Measurements from ENCODE around the gene LTBP1. TPM values are rescaled to one million over a fixed set of nuclear protein-coding genes. Genes with fewer than 3 reads are reported as not detected.

LTBP1 gene
- total and polyA plus RNA-seq, 2 of the 13 experiments (the other 11 are each of a cell fraction or from before 2014, with no cell fraction given) = 0.12 to 0.22 TPM

DNA sequence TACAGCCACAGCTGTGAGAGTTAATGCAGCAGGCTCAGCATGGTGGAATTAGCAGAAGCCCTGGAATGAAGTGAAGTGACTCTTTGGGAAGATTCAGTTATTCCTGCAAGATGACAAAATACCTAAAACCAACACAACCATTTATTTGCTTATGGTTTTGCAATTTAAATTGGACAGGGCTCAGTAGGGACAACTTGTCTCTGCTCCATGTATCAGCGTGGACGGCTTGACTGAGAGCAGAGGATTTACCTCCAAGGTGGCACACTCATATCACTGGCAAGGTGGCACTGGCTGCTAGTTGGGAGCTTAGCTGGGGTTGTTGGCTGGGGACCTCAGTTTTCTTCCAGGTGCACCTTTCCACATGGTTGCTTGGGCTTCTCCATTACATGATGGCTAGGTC lies 58.3 kb downstream of the LTBP1 start (continued):
- TF ChIP-seq, protein P1, sequence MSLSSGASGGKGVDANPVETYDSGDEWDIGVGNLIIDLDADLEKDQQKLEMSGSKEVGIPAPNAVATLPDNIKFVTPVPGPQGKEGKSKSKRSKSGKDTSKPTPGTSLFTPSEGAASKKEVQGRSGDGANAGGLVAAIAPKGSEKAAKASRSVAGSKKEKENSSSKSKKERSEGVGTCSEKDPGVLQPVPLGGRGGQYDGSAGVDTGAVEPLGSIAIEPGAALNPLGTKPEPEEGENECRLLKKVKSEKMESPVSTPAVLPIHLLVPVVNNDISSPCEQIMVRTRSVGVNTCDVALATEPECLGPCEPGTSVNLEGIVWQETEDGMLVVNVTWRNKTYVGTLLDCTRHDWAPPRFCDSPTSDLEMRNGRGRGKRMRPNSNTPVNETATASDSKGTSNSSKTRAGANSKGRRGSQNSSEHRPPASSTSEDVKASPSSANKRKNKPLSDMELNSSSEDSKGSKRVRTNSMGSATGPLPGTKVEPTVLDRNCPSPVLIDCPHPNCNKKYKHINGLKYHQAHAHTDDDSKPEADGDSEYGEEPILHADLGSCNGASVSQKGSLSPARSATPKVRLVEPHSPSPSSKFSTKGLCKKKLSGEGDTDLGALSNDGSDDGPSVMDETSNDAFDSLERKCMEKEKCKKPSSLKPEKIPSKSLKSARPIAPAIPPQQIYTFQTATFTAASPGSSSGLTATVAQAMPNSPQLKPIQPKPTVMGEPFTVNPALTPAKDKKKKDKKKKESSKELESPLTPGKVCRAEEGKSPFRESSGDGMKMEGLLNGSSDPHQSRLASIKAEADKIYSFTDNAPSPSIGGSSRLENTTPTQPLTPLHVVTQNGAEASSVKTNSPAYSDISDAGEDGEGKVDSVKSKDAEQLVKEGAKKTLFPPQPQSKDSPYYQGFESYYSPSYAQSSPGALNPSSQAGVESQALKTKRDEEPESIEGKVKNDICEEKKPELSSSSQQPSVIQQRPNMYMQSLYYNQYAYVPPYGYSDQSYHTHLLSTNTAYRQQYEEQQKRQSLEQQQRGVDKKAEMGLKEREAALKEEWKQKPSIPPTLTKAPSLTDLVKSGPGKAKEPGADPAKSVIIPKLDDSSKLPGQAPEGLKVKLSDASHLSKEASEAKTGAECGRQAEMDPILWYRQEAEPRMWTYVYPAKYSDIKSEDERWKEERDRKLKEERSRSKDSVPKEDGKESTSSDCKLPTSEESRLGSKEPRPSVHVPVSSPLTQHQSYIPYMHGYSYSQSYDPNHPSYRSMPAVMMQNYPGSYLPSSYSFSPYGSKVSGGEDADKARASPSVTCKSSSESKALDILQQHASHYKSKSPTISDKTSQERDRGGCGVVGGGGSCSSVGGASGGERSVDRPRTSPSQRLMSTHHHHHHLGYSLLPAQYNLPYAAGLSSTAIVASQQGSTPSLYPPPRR (CRISPR knock-in tag; IDR thresholded peaks at IDR 0.05; ENCODE audit: borderline replicate concordance) = no peak
- TF ChIP-seq ZSCAN31 (CRISPR knock-in tag; IDR thresholded peaks at IDR 0.05; ENCODE audit: low read depth) (no peak), GATA4 (IDR thresholded peaks at IDR 0.05; ENCODE audit: borderline replicate concordance, low read depth) (no peak), BCL6 (CRISPR knock-in tag; IDR thresholded peaks at IDR 0.05) (no peak)

DNA sequence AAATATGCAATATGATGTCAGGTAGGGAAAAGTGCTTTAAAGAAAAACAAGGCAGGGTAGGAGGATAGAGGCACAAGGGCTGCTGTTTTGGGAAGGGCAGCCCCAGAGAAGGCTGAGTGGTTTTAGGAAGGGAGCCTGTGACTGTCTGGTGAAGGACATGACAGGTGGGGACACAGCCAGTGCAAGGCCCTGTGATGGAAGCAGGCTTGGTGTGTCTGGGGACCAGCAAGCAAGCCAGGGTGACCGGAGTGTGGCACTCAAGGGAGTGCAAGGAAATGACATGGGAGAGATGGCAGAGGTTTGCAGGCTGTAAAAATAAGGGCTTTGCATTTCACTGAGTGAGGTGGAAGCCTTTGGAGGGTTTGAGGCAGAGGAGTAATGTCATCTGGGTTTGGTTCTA lies 62.0 kb downstream of the LTBP1 start:
- intact Hi-C loops (cut with micrococcal nuclease; ENCODE audit: unreplicated experiment) (no loop called here), in situ Hi-C loops (cut with HindIII; ENCODE audit: extremely low pct_ligation_motif_present, low pct_unique_long_range_greater_than_20kb) (no loop called here)
- Histone ChIP-seq H3K9ac (ENCODE audit: insufficient read depth, low read depth, low read length) (no peak overlapping the region), H3K9me3 (ENCODE audit: low read length) (no peaks in the 10 kb centered on the region), H3K27ac (ENCODE audit: extremely low read length, insufficient read depth, low read length) (no peak overlapping the region), H3K36me3 (replicated peaks in 1 of 2; ENCODE audit: control insufficient read depth in 1 of 2, insufficient read depth in 2 of 2, low read length in 2 of 2) (no peaks in the 10 kb centered on the region), H2AFZ (ENCODE audit: low read length) (no peak overlapping the region), H4K20me1 (ENCODE audit: insufficient read depth, low read length) (no peaks in the 10 kb centered on the region), H3K27me3 (ENCODE audit: control insufficient read depth in 1 of 2, insufficient read depth in 2 of 2, low read length in 2 of 2) (no peaks in the 10 kb centered on the region; a peak in 2 of 5 replicates), H3K79me2 (ENCODE audit: insufficient read depth, low read length) (no peaks in the 10 kb centered on the region), H3K4me2 (ENCODE audit: low read depth, low read length) (no peak overlapping the region), H3K4me1 (ENCODE audit: insufficient read depth, low read length) (no peaks in the 10 kb centered on the region), H3K4me3 (replicated peaks in 1 of 3; ENCODE audit: insufficient read depth in 1 of 3, low read depth in 2 of 3, low read length in 3 of 3) (no peak overlapping the region)
- TF ChIP-seq, protein P2, sequence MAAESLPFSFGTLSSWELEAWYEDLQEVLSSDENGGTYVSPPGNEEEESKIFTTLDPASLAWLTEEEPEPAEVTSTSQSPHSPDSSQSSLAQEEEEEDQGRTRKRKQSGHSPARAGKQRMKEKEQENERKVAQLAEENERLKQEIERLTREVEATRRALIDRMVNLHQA (CRISPR knock-in tag; IDR thresholded peaks at IDR 0.05) = no peak
- TF ChIP-seq RARG (CRISPR knock-in tag; IDR thresholded peaks at IDR 0.05; ENCODE audit: low read depth) (no peak), SRSF1 (optimal IDR thresholded peaks at IDR 0.05; ENCODE audit: low read depth, low read length) (no peak)
- ATAC-seq (no peak), DNase-seq (ENCODE audit: low spot score) (no peak), FAIRE-seq (no peak)
- BruUV-seq (replicated peaks) = no TSS peak
- CTCF ChIA-PET (ENCODE audit: low intra/inter-chr PET ratio, low total read pairs) = no interaction called here
- POLR2A ChIA-PET = no interaction called here
- 56% methylated on average over 1 of the region's 1 CpG for WGBS (ENCODE audit: low lambda C conversion rate)

Measured in HepG2 (cell line).